HG03066 (cell line): ENCODE measurements around the gene DAGLA.

ENCODE experiments used
- ATAC-seq: cut with Tn5 transposase; IDR thresholded peaks from one replicate; pipeline ENCODE4 v1.9.1; 2021; ENCODE audit warnings: low read depth; ENCODE audit not compliant: unreplicated experiment

Gene DAGLA

DNA sequence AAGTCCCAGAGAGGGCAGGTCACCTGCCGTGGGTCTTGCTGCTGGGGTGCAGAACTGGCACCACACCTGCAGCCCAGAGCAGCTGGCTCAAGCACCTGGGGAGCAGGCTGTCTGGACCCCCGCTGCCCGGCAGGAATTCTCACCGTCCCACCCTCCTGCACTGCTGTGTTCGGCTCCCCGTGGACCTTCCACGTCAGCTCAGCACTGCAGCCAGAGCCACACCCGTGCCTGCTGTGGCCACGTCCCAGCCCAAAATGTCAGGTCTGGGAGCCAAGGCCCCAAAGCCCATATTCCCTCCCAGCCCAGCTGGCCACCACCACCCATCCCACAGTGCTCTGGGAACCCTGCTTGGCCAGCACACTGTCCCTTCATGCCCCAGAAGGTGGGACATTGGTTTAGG, 44.2 kb downstream of the DAGLA start:
- ATAC-seq: no peak

- ATAC-seq: no peak
These were observed 45.6 kb downstream of the DAGLA start for GRCh38 chr11:61725781-61726231.

DNA sequence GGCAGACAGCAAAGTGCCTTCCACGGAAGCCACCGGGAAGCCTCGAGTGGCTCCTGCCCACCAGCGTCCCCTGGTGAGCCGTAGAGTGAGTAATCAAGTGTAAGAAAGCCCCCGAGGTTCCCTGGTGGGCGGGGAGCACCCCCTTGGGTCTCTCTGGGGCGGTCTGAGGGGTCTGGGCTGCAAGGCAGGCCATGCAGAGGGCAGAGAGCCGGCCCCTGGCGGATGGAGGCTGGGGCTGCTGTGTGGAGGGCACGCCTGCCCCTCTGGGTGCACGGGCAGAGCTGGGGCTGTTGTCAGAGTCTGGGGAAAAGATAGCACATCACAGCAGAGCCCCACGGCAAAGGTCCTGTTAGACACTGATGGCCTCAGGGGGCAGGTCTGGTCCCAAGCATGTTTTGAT, 46.6 kb downstream of the DAGLA start:
- no peak for ATAC-seq

DNA sequence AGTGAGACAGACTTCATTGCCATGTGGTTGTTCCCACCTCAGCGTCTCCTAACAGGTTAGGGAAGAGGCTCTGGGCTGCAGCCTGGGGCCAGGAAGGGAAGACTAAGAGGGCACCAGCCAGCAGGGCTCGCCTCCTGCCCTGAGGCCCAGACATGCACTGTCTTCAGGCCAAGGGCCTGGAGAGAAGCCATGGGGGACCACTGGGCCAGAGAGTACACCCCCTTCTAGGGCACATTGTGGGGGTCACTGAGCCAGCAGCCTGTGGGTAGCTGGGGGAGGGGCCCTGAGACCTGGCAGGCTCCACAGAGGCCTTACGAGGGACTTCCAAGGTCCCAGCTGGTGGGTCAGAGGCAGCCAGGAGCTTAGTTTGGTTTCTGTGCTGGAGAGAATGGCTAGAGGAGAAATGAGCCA, 47.2 kb downstream of the DAGLA start:
- no peak for ATAC-seq

DNA sequence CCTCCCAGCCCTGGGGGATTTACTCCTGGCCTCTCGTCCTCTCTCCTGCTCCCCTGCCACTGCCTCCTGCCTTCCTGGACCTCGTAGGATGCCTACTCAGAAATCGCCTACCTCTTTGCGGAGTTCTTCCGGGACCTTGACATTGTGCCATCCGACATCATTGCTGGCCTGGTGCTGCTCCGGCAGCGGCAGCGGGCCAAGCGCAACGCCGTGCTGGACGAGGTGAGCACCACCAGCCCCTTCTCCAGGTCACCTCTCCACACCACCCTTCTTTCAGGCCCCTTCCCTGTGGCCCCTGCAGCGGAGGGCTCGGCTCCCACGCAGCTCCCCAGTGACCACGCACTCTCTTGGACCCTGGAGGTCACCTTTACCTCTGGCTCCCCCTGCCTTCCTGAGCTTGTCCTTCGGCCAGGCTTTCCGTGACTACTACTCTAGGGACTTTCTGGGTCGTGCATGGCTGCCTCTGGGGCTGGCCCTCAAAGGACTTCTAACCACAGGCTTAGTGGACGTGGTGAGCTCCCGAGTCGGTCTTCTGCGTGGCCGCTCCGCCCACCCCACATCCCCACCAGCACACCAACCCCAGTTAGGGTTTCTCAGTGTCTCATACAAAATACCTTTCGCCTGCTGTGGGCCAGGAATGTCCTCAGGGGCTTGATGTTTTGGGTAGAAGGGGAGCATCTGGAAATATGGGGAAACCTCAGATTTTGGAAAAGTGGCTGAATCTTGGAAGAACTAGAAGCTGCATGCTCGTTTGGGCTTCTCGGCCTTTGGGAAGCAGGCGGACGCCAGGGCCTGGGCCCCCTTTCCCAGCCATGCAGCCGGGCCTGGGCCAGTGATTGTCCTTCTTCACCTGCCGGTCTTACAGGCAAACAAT, 48.1 kb downstream of the DAGLA start:
- no peak for ATAC-seq

GRCh38 chr11:61728940-61729219, 48.7 kb downstream of the DAGLA start:
- ATAC-seq: no peak

GRCh38 chr11:61730240-61730994, 50.2 kb downstream of the DAGLA start:
- no peak for ATAC-seq

- ATAC-seq: no peak
These were observed 51.2 kb downstream of the DAGLA start for GRCh38 chr11:61731211-61731951.

DNA sequence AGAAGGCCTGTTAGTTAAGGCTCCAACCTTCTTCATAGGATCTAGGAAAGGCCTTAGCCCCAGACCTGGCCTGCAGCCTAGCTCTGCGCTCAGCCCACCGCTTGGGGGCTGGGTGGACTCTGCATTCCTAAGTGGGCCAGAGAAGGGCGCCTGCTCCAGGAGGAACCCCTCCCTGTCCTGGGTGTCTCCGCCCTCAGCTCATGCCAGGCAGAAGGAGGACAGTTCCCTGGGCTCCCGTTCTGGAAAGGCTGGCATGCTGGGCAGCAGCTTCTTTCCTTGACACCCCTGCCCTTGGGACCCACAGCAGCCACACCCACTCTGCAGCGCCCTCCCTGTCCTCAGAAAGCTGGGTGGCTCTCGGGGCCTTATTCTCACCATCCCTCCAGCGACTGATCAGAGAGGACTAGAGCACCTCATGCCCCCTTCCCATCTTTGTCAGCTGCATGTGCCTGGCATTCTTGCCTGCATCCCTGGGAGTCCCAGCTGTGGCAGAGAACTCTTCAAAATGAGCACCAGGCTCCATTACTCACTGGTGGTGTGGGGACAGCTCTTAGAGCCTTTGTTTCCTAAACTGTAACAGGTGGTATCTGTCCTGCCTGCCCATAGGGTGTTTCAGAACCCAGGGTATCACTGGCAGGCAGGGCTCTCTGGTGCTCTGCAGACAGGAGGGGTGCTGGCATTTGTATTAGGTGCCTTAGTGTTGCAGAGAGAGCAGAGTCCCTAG, 51.9 kb downstream of the DAGLA start:
- no peak for ATAC-seq

DNA sequence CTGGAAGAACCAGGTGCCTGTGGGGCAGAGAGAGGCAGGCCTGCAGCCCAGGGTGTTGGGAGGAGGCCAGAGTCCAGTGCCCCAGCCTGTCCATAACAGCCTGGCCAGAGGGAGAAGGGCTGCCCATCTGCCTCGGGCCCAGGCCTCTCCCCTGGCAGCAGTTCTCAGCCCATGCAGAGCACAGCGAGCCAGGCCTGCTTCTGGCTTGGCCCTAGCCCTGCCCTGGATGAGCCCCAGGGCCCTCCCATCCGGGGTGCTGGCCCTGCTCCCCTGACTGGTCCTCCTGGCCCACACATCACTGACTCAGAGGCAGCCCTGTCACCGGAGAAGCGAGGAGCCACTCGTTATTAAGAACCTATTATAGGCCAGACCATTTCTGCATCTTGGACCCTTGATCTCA, 52.5 kb downstream of the DAGLA start:
- ATAC-seq: no peak

DNA sequence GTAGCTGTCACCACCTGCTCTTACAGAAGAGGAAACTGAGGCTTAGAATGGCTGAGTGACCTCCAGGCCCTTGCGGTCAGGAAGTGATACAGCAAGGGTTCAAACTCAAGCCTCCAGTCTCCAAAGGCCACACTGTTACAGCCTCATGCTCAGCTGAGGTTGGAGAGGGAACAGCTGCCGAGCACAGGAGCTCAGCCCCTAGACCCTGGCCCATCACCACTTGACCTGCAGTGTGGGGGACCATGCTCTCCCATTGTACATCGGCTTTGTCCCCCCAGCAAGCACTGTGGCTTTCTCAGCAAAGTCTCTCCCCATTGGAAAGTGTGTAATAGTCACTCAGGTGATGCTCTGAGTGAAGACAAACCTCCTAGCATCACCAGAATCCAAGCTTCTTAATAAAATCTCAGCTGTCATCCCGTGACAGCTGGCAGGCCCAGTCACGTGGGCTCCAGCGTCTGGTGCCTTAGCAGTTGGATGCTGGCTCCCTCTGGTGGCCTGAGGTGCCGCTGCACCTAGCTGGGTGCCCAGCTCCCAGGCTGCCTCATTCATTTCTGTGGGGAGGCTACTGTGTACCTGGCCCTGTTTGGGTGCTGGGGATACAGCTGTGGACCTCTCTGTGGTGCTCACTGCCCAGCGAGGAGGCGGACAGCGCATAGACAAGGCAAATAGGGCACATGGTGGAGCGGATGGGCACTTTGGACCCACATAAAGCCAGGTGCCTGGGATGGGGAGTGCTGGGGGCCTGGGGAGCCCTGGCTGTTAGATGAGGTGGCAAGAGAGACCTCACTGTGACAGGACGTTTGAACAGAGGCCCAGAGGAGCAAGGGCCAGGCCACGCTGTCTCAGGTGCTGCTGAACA, 53.2 kb downstream of the DAGLA start:
- peak; percentile 80 for ATAC-seq

DNA sequence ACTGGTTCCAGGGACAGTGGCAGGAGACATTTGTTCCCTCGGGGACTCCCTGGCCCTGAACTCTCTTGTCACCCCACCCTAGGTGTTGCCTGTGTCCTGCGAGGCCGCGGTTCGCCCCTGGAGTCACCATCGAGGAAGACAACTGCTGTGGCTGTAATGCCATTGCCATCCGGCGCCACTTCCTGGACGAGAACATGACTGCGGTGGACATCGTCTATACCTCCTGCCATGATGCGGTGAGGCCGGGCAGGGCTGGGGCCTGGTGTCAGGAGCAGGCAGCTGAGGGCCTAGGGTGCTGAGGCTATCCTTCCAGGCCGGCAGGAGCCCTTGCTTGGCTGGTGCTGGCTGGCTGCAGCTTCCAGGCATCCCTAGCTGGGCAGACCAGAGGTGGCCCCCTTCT, 54.6 kb downstream of the DAGLA start:
- ATAC-seq: no peak

- no peak for ATAC-seq
These were observed 55.2 kb downstream of the DAGLA start for GRCh38 chr11:61735391-61735790.

DNA sequence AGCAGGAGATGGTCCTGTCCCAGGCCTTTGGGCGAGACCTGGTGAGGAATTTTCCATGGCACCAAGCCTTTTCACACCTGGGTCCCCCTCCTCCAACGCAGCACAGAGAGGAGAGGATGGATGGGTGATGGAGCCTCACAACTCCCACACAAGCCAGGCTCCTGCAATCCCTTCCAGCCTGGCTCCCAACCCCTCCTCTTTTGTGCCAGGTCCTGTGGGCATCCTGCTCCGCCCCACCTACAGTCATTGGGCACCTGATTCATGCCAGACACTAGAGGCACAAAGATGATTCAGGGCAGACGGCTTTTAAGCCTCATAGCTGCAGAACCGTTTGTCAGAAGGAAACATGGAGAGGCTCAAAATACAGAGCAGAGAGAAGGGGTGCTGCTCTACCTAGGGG, 56.1 kb downstream of the DAGLA start:
- ATAC-seq: no peak

DNA sequence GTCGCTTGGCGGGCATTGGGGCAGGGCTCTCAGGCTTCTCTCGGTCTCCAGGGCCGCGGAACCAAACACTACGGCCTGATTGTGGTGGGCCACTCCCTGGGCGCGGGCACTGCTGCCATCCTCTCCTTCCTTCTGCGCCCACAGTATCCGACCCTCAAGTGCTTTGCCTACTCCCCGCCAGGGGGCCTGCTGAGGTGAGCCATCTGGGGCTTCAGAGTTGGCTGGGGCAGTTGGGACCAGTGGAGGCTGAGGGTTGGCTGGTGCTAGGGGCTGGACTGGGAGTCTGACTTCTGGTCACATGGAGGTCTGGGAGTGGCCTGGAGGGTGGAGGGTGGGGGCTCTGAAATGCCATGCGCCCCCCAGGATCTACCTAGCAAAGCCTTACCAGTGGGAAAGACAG, 56.9 kb downstream of the DAGLA start:
- no peak for ATAC-seq

- ATAC-seq: no peak
These were observed 57.6 kb downstream of the DAGLA start for GRCh38 chr11:61737636-61738386.

GRCh38 chr11:61738776-61739175, 58.6 kb downstream of the DAGLA start:
- no peak for ATAC-seq

DNA sequence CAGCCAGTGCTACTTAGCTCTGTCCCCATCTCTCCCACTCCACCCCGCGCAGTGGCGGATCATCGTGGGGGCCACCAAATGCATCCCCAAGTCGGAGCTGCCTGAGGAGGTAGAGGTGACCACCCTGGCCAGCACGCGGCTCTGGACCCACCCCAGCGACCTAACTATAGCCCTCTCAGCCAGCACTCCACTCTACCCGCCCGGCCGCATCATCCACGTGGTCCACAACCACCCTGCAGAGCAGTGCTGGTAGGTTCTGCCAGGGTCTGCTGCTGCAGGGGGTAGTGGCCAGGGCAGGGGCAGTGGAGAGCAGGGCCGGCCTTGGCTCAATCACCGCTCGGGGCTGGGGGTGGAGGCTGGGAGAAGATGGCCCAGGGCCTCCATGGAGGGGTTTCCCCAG, 59.2 kb downstream of the DAGLA start:
- no peak for ATAC-seq

GRCh38 chr11:61739966-61740365, 59.8 kb downstream of the DAGLA start:
- no peak for ATAC-seq
